Hippocampal formation (tissue), 2 donors: Measurements from ENCODE around the gene SNX19.
"Not testable (repeated sequence)": the region's sequence is repeated elsewhere in the genome, so short reads cannot be mapped to it uniquely, and the experiment has no call there.

Experiments used
- DNase-seq, 2 donors: peaks; one replicate each; lab custom pipeline; 2025; lab: John Stamatoyannopoulos, UW

SNX19 gene

GRCh38 chr11:130916238-130916855 is at the start of gene SNX19:
Gene SNX19, minus strand, starts transcription at chr11:130916479. Its CDS starts 540 bp downstream, at chr11:130915939.
- DNase-seq: peak; percentile 86 to 90

DNA sequence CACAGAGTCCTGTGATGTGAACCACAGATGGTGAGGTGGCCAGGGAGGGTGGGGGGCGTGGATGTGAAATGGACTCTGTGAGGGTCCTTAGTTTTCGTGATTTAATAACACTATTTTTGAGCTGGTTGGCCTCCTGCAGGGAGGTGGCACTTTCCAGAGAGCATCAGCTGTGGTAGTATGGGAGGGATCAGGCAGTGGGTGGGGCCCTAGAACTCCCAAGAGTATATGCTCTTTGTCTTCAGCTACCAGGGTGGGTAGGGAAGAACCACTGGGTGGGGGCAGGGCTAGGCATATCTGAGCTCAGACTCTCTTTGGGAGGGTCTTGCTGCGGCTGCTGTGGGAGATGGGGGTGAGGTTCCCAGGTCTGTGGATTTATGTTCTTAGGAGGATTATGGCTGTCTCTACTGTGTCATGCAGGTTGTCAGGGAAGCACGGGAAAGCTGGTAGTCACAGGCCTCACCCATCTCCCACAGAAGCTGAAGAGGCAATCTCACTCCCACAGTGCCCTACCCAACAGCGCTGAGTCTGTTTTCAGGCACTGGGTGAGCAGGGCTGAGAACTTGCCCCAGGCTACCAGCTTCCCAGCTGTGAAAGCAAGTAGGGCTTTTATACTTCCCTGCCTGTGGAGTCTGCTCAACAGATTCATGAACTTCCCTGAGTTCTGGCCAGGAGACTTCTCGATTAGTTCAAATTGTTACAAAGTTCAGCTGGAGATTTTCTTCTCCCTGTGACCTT is 47.9 kb upstream of the SNX19 start:
- DNase-seq: no peak

DNA sequence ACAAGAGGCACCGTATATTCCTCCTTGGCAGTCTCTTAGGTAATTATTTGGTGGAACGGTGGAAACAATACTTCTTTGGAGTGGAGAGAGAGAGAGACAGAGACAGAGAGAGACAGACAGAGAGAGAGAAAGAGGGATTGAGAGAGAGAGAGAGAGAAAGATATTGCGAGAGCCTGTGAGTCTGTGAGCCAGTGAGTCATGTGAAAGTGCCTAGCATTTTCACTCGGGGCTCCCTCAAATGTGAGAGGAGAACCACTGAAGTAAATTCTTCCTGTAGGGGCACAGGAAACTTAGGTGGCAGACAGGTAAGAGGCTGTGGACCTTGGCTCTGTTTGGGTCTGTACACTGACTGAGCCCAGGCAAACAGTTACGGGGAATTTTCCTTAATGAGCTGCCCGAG is 31.6 kb upstream of the SNX19 start:
- DNase-seq: no peak

GRCh38 chr11:130947481-130947880 is 31.2 kb upstream of the SNX19 start:
- DNase-seq: no peak

- DNase-seq: no peak
Observed at GRCh38 chr11:130947058-130947457, 30.8 kb upstream of the SNX19 start.

GRCh38 chr11:130945896-130946295 is 29.6 kb upstream of the SNX19 start:
- peak; percentile 2 to 17 for DNase-seq

DNA sequence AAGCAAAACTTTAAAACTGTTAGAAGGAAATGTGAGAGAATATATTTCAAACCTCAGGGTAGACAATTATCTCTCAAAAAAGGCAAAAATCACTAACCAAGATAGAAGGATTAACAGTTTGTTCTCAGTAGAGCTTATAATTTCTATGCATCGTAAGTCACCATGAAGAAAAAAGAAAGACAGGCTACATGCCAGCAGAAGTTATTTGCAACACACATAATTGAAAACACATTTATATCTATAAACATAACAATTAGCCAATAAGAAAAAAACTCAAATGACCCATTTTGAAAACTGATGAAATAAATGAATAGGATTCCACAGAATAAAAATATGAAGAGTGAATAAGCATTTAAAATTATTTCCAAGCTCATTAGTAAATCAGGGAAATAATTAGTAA is 24.4 kb upstream of the SNX19 start:
- no peak for DNase-seq

DNA sequence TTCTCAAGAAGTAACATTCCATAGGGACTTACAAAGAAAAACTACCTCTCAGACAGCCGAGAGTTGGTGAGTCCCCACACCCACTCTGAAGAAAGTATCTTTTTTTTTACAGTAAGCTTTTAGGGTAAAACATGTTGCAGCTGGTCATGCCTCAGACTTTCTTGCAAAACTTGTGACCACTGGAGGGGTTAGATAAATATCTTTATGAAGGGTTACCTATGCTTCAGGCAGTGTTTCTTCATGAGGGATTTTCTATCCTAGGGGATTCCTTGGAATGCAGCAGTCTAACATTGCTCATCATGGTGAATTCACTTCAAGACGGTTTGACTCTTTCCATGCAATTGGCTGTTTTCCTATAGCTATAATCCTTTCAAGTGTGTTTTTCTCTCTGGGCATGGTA is 20.8 kb upstream of the SNX19 start:
- DNase-seq: no peak

DNA sequence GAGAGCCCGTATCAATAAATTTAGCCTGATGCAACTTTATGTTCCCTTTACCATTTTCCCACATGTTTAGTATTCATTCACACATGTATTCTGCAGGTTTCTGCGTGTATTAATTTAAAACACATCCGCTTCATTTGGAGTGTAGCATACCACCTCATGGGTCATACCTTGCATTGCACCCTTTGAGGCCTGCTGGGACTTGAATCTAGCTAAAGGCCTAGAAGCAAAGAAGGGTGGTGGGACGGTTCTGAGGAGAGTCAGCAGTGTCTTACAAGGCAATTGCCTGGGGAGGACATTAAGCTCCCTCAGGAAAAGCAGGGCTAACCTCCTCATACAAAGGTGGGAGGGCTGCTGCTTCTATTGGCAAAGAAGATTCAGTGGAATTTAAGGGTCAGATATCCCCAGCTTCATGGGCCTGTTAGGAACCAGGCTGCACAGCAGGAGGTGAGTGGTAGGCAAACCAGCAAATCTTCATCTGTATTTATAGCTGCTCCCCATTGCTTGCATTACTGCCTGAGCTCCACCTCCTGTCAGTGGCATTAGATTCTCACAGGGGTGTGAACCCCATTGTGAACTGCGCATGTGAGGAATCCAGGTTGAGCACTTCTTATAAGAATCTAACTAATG is 15.9 kb upstream of the SNX19 start:
- DNase-seq: no peak

GRCh38 chr11:130924750-130925149 is 8.5 kb upstream of the SNX19 start:
- no peak for DNase-seq

GRCh38 chr11:130920612-130921011 is 4.3 kb upstream of the SNX19 start:
- DNase-seq: not testable (repeated sequence)

- DNase-seq: no peak
Observed at GRCh38 chr11:130918081-130918480, 1.8 kb upstream of the SNX19 start.

DNA sequence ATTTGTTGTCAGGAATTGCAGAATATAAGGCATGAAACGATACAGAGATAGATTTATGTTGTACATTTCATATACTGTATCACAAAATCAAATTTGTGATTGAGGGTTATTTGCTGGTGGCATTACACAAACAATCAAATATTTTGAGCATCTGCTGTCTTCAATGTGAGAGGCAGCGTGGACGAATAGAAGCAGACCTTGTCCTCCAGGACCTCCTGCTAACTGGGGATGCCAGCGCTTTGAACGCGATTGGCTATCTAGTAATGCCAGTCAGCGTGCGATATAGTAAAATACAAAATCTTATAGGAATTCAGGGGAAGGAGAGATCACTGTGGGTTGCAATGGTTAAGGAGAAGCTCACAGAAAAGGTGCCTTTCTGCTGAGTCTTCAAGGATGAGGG is 631 bp upstream of the SNX19 start:
- no peak for DNase-seq

DNA sequence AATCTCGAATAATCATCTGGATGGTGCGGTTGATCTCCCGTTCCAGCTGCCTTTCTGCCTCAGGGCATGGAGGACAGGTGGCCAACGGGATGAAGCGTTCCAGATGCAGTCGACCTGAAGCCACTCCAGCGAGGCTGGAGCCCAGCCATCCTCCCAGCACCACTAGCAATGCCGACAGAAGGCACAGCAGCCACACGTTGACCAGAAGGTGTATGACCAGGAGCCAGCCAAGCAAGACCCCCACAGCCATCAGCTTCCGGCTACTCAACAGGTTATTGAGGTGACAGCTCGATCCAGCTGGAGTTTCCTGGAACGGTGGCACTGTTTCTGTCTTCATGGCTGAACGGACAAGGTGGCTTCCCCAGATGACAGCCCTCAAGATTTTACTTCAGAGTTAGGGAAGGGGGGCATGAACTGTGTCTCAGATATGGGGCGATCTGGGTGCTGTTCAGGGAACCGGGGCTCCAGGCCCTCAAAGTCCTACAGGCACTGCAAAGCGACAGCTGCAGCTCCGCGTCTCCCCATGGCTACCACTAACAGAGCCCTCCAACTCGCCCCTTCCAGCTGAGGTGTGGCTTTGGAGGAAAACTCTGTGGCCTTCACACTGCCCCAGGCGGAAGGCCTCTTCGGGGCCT is 559 bp downstream of the SNX19 start:
- DNase-seq: no peak

GRCh38 chr11:130913268-130913667 is 3.0 kb downstream of the SNX19 start:
- DNase-seq: no peak

- no peak for DNase-seq
Observed at GRCh38 chr11:130912552-130912951, 3.7 kb downstream of the SNX19 start.

- DNase-seq: no peak
Observed at GRCh38 chr11:130911306-130911705, 5.0 kb downstream of the SNX19 start.

GRCh38 chr11:130909650-130910049 is 6.6 kb downstream of the SNX19 start:
- no peak for DNase-seq

GRCh38 chr11:130908770-130909625 is 7.3 kb downstream of the SNX19 start:
- DNase-seq: no peak

DNA sequence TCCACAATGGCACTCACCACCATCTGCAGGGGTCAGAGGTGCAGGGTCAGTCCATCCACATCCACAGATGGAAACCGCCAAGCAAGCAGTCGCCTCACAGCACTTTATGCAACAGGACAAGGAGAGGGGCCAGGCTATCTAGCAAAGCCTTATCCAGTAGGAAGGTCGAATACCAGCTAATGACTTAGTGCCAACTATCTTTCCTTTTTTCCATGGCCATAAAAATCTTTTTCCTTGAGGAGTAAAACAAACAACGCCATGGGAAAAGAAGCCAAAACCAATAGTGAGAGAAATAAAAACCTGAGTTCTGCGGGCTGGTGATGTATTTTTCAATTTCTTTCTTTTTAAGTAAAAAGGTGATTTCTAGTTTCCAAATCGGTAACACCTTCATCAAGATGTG is 8.2 kb downstream of the SNX19 start:
- no peak for DNase-seq

- no peak for DNase-seq
Observed at GRCh38 chr11:130907229-130907628, 9.1 kb downstream of the SNX19 start.

DNA sequence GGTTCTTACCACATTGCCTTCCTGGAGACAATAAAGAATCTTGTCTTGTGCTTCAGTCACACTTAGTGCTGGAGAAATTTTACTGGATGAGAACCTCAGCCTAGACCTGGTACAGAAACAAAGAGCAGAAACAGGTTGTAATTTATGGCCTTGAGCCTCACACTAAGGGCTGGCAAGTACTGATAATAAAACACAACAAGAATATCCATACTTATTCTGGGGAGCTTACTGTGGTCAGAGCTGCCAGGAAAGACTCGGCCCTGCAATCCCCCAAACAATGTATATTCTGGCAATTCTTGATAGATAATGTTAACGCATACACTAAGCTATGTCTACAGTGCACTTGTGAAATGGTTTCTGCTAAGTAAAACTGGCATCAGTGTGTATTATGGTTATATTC is 9.7 kb downstream of the SNX19 start:
- no peak for DNase-seq
